CD14-positive monocyte (primary cell): Measurements from ENCODE around the gene CHRNA4. TPM values are rescaled to one million over a fixed set of nuclear protein-coding genes. Genes with fewer than 3 reads are reported as not detected.

ENCODE experiments used
- DNase-seq, 3 donors: peaks; one replicate each; pipeline ENCODE4 v3.0.0-alpha.2; 2011 to 2022
- H2AFZ ChIP-seq: 2 replicates; pipeline ENCODE4 v1.6.0; 2012; ENCODE audit warnings: mild to moderate bottlenecking, low read depth, low read length, inconsistent platforms; ENCODE audit not compliant: insufficient read depth, poor library complexity, severe bottlenecking
- H3K27ac ChIP-seq, 2 donors: 1 replicate in 1 of 2; 2 replicates in 1 of 2; pipeline ENCODE4 v1.5.1; 2012 to 2013; ENCODE audit warnings: low read length in 2 of 2, control low read depth in 1 of 2, inconsistent platforms in 1 of 2, low read depth in 1 of 2, mild to moderate bottlenecking in 1 of 2
- H3K27me3 ChIP-seq, 2 donors: one replicate each; pipeline versions ENCODE4 v1.6.0 to v1.6.1; 2011 to 2013; ENCODE audit warnings: low read length in 2 of 2; ENCODE audit not compliant: control insufficient read depth in 2 of 2, insufficient read depth in 2 of 2
- H3K36me3 ChIP-seq, 2 donors: replicated peaks in 1 of 2; 1 replicate in 1 of 2; 2 replicates in 1 of 2; pipeline versions ENCODE4 v1.5.1 to v1.6.1; 2012 to 2013; ENCODE audit warnings: low read length in 2 of 2, control low read depth in 1 of 2, inconsistent platforms in 1 of 2, mild to moderate bottlenecking in 1 of 2; ENCODE audit not compliant: insufficient read depth in 2 of 2, control insufficient read depth in 1 of 2
- H3K4me1 ChIP-seq, 2 donors: 1 replicate in 1 of 2; 2 replicates in 1 of 2; pipeline versions ENCODE4 v1.5.1 to v1.6.1; 2012 to 2013; ENCODE audit warnings: low read length in 2 of 2, control low read depth in 1 of 2, inconsistent platforms in 1 of 2, mild to moderate bottlenecking in 1 of 2, moderate library complexity in 1 of 2; ENCODE audit not compliant: insufficient read depth in 2 of 2, control insufficient read depth in 1 of 2
- H3K4me2 ChIP-seq: replicated peaks from 2 replicates; pipeline ENCODE3; 2012; ENCODE audit warnings: low read length, moderate library complexity, mild to moderate bottlenecking; ENCODE audit not compliant: poor library complexity, severe bottlenecking; ENCODE audit errors: extremely low read depth
- H3K4me3 ChIP-seq, 3 experiments: fragments of 200-600 bp in 1 of 3; sonication (generic) in 1 of 3; replicated peaks in 1 of 3; 1 replicate in 2 of 3; 2 replicates in 1 of 3; pipeline ENCODE4 v1.5.1; 2011 to 2013; ENCODE audit warnings: low read length in 3 of 3, mild to moderate bottlenecking in 3 of 3, control low read depth in 2 of 3, low read depth in 2 of 3, inconsistent platforms in 1 of 3, moderate library complexity in 1 of 3
- H3K79me2 ChIP-seq: 2 replicates; pipeline ENCODE4 v1.6.0; 2012; ENCODE audit warnings: mild to moderate bottlenecking, control low read depth, inconsistent platforms, low read length, moderate library complexity; ENCODE audit not compliant: insufficient read depth
- H3K9ac ChIP-seq: 2 replicates; pipeline ENCODE4 v1.6.0; 2017; ENCODE audit warnings: low read length, mild to moderate bottlenecking; ENCODE audit not compliant: insufficient read depth, poor library complexity, severe bottlenecking
- H3K9me3 ChIP-seq, 2 donors: replicated peaks in 1 of 2; 1 replicate in 1 of 2; 2 replicates in 1 of 2; pipeline versions ENCODE4 v1.5.1 to v1.6.1; 2012 to 2013; ENCODE audit warnings: low read length in 2 of 2, control low read depth in 1 of 2; ENCODE audit not compliant: control insufficient read depth in 1 of 2, insufficient read depth in 1 of 2
- H4K20me1 ChIP-seq: 2 replicates; pipeline ENCODE4 v1.6.0; 2012; ENCODE audit warnings: mild to moderate bottlenecking, low read length, control low read depth, moderate library complexity; ENCODE audit not compliant: insufficient read depth
- H3K27ac Mint-ChIP-seq, 7 donors: one replicate each; pipeline ENCODE4 v1.8.0; 2020; ENCODE audit warnings: mild to moderate bottlenecking in 7 of 7, mixed read lengths in 7 of 7, moderate library complexity in 6 of 7, inconsistent platforms in 2 of 7
- H3K27me3 Mint-ChIP-seq, 3 donors: one replicate each; pipeline ENCODE4 v1.8.0; 2021 to 2022; ENCODE audit warnings: low read depth in 3 of 3, mild to moderate bottlenecking in 3 of 3, mixed read lengths in 3 of 3, moderate library complexity in 3 of 3, inconsistent platforms in 1 of 3
- H3K36me3 Mint-ChIP-seq, 2 donors: one replicate each; pipeline ENCODE4 v1.8.0; 2020; ENCODE audit warnings: mixed read lengths in 2 of 2, inconsistent platforms in 1 of 2, mild to moderate bottlenecking in 1 of 2
- H3K4me1 Mint-ChIP-seq: one replicate; pipeline ENCODE4 v1.8.0; 2020; ENCODE audit warnings: mild to moderate bottlenecking, mixed read lengths
- H3K4me3 Mint-ChIP-seq, 2 donors: one replicate each; pipeline ENCODE4 v1.8.0; 2020; ENCODE audit warnings: mild to moderate bottlenecking in 2 of 2, mixed read lengths in 2 of 2, moderate library complexity in 1 of 2
- H3K9me3 Mint-ChIP-seq, 7 donors: one replicate each; pipeline ENCODE4 v1.8.0; 2020 to 2022; ENCODE audit warnings: mixed read lengths in 7 of 7, mild to moderate bottlenecking in 6 of 7, moderate library complexity in 6 of 7, inconsistent platforms in 2 of 7
- WGBS: methylation state at CpG from one replicate; pipeline ENCODE4 v1.1.5; 2013; ENCODE audit warnings: missing lambda C conversion rate; ENCODE audit not compliant: insufficient coverage; 5-methylcytosine and 5-hydroxymethylcytosine counted together
- intact Hi-C, 2 donors: fragments of 100-400 bp; cut with micrococcal nuclease; formaldehyde crosslinking; loops; one replicate each; pipeline versions ENCODE4 v1.15.0 to v1.15.1; 2023
- polyA plus RNA-seq, 3 donors: library from polyadenylated mRNA; depleted of rRNA in 1 of 3; unstranded in 2 of 3; stranded (reverse) in 1 of 3; fragments of 300-500 nt in 2 of 3; fragments of >200 nt in 1 of 3; fragmentation: Illumina TruSeq in 2 of 3; gene quantifications; 1 replicate in 2 of 3; 2 replicates in 1 of 3; pipeline ENCODE4 v1.2.3, GENCODE V29; 2012 to 2021
- TF ChIP-seq, protein P1 (sequence below): fragments of 200-600 bp; IDR thresholded peaks from one replicate; pipeline ENCODE4 v1.8.0; 2022; ENCODE audit warnings: antibody characterized with exemption, mild to moderate bottlenecking

Gene CHRNA4
- polyA plus RNA-seq, 3 donors: not detected

DNA sequence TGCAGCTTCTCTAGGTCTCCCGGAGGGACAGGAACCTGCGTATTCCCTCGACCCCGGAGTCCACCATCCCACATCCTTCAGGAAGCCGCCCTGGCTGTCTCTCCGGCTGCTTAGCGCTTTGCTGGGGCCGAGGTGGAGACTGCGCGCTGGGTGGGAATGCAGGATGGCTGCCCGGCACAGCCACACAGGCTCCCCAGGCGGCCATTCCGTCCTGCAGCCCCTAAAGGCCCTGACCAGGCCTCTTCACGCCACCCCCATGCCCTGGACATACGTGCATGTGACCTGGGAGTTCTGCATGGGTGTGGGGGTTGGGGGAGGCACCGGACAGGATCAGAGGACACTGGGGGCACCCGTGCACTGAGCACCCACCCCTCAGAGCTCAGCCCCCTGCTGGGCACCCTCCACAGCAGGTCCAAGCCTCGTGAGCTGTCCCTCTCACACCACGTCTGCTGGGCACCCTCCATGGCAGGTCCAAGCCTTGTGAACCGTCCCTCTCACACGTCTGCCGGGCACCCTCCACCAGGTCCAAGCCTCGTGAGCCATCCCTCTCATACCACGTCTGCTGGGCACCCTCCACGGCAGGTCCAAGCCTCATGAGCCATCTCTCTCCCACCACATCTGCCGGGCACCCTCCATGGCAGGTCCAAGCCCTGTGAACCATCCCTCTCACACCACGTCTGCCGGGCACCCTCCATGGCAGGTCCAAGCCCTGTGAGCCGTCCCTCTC lies 40.4 kb upstream of the CHRNA4 start:
- Mint-ChIP-seq H3K4me1 (no peaks in the 10 kb centered on the region), H3K27ac (no peak overlapping the region), H3K4me3 (no peak overlapping the region), H3K27me3 (peaks cover 0 to 8% (median 1%) of the 10 kb centered on the region in 3 donors), H3K9me3 (peaks cover 0 to 2% (median 0%) of the 10 kb centered on the region in 7 donors), H3K36me3 (no peaks in the 10 kb centered on the region)
- no peaks in the 10 kb centered on the region for H3K27me3 ChIP-seq
- H3K4me3 ChIP-seq: no peak overlapping the region
- H3K4me1 ChIP-seq: no peaks in the 10 kb centered on the region
- no peak overlapping the region for H3K4me2 ChIP-seq
- DNase-seq: no peak
- 86% methylated on average over 24 of the region's 29 CpGs for WGBS
- H3K36me3 ChIP-seq: no peaks in the 10 kb centered on the region
- H3K9me3 ChIP-seq: no peaks in the 10 kb centered on the region
- H3K9ac ChIP-seq: no peak overlapping the region
- no peaks in the 10 kb centered on the region for H3K79me2 ChIP-seq
- H4K20me1 ChIP-seq: no peaks in the 10 kb centered on the region
- no peak overlapping the region for H3K27ac ChIP-seq
- no peak overlapping the region for H2AFZ ChIP-seq
- TF ChIP-seq, protein P1, sequence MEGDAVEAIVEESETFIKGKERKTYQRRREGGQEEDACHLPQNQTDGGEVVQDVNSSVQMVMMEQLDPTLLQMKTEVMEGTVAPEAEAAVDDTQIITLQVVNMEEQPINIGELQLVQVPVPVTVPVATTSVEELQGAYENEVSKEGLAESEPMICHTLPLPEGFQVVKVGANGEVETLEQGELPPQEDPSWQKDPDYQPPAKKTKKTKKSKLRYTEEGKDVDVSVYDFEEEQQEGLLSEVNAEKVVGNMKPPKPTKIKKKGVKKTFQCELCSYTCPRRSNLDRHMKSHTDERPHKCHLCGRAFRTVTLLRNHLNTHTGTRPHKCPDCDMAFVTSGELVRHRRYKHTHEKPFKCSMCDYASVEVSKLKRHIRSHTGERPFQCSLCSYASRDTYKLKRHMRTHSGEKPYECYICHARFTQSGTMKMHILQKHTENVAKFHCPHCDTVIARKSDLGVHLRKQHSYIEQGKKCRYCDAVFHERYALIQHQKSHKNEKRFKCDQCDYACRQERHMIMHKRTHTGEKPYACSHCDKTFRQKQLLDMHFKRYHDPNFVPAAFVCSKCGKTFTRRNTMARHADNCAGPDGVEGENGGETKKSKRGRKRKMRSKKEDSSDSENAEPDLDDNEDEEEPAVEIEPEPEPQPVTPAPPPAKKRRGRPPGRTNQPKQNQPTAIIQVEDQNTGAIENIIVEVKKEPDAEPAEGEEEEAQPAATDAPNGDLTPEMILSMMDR: no peak
- intact Hi-C loops: no loop called here

DNA sequence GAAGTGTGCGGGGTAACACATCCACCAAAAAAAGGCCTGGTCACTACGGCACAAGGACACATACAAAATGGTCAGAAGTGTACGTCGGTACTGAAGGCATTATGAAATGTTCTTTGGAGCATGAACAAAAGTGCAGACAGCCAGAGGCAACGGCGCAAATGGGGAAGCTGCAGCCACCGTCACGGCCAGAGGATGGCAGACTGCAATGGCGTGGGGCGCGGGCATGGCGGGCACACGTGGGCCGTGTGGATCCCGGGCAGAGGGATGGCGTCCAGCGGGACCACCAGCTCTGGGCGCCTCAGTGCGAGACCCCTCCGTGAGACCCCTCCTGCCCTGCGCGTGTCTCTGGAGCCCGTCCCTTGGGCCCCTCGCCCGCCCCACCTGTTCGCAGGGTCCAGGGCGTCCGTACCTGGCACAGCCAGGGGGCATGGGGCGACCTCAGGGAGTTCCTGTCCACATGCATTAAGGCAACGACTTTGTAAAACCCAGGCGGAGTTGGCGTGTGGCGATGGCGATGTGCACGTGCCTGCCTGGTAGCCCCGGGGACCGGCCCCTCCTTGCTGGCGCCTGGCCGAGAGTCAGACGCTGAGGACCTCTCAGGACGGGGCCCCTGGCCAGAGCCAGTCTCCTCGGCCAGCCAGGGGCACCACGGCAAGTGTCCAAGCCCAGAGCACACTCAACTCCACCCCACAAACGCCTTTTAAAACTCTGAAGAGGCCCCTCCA lies 39.5 kb upstream of the CHRNA4 start:
- H3K4me1 Mint-ChIP-seq: no peaks in the 10 kb centered on the region
- H3K9me3 ChIP-seq: no peaks in the 10 kb centered on the region

More for the DNA sequence above, 39.5 kb upstream of the CHRNA4 start:
- peaks cover 0 to 2% (median 0%) of the 10 kb centered on the region in 7 donors for H3K9me3 Mint-ChIP-seq
- Histone ChIP-seq H3K4me2 (no peak overlapping the region), H3K4me1 (no peaks in the 10 kb centered on the region), H3K79me2 (no peaks in the 10 kb centered on the region), H3K4me3 (no peak overlapping the region), H3K9ac (no peak overlapping the region), H3K27me3 (no peaks in the 10 kb centered on the region), H3K27ac (no peak overlapping the region), H4K20me1 (no peaks in the 10 kb centered on the region), H2AFZ (no peak overlapping the region), H3K36me3 (no peaks in the 10 kb centered on the region)
- intact Hi-C loops: no loop called here
- WGBS: 86% methylated on average over 41 of the region's 44 CpGs
- TF ChIP-seq, protein P1: no peak
- peak overlapping the region in 1 of 7 donors; percentile 7 for H3K27ac Mint-ChIP-seq
- no peak overlapping the region for H3K4me3 Mint-ChIP-seq
- DNase-seq: no peak
- no peaks in the 10 kb centered on the region for H3K36me3 Mint-ChIP-seq
- peaks cover 2 to 8% (median 3%) of the 10 kb centered on the region in 3 donors for H3K27me3 Mint-ChIP-seq
